ENCODE results near the gene COQ8A. TPM values are rescaled to one million over a fixed set of nuclear protein-coding genes. Genes with fewer than 3 reads are reported as not detected.

COQ8A gene
- total and polyA plus RNA-seq, 4 donors: 11.4 to 37.5 (median 20.6) TPM

DNA sequence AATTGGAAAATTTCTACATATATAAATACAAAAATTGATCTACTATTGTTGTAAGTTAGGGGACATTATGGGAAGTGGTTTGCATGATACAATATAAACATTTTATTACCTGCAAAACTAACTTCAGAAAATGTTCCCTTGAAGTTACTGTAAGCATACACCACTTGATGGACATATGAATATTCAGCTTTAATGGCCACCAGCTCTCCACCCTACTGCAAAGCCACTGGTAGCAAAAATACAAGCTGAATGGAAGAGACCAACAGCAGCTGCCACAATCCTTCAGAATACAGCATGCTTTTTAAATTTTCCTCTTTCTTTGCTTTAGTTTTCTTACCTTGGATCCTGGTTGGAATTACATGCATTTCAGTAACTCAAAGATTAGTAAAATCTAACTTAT is 69.8 kb downstream of the COQ8A start:
- intact Hi-C loops (cut with DNase I): no loop called here
- H3K27ac ChIP-seq (ENCODE audit: low read depth in 1 of 2, low read length in 2 of 2): no peak overlapping the region
- no peaks in the 10 kb centered on the region for H3K9me3 ChIP-seq (ENCODE audit: control insufficient read depth, low read length)
- no peaks in the 10 kb centered on the region for H3K27me3 ChIP-seq (ENCODE audit: control insufficient read depth in 1 of 2, insufficient read depth in 2 of 2, low read length in 1 of 2)
- H3K36me3 ChIP-seq (ENCODE audit: control insufficient read depth in 1 of 2, insufficient read depth in 2 of 2, low read length in 1 of 2): peaks cover 0 to 2% of the 10 kb centered on the region in 2 donors
- H3K4me3 ChIP-seq (ENCODE audit: low read length in 2 of 2): no peak overlapping the region
- DNase-seq: no peak
- no peaks in the 10 kb centered on the region for H3K4me1 ChIP-seq (ENCODE audit: control insufficient read depth in 1 of 2, insufficient read depth in 2 of 2, low read length in 2 of 2)
- ATAC-seq (ENCODE audit: low FRiP score): no peak

DNA sequence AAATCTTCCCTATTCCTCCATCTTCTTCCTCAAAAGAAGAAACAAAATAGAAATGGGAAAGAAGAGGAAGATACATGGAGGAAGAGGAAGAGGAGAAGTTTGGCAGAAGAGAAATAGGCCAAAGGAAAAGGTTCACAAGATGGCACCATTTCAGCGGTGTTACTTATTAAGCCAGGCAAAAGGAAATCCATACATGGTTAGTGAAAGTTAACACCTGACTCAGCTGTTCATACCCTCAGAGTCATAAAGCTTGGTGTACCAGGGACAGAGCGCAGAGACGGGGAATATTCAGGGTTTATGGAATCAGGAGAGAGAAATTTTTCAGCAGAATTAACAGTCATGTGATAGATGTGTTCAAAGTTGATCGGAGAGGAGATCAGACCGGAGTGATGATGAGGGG is 70.6 kb downstream of the COQ8A start:
- peaks cover 0 to 2% of the 10 kb centered on the region in 2 donors for H3K36me3 ChIP-seq (ENCODE audit: control insufficient read depth in 1 of 2, insufficient read depth in 2 of 2, low read length in 1 of 2)
- H3K27ac ChIP-seq (ENCODE audit: low read depth in 1 of 2, low read length in 2 of 2): no peak overlapping the region
- no peak overlapping the region for H3K4me3 ChIP-seq (ENCODE audit: low read length in 2 of 2)
- no peaks in the 10 kb centered on the region for H3K9me3 ChIP-seq (ENCODE audit: control insufficient read depth, low read length)
- ATAC-seq (ENCODE audit: low FRiP score) (no peak), DNase-seq (no peak)
- no peaks in the 10 kb centered on the region for H3K27me3 ChIP-seq (ENCODE audit: control insufficient read depth in 1 of 2, insufficient read depth in 2 of 2, low read length in 1 of 2)
- 96 to 97% methylated on average over 5 of the region's 5 CpGs for WGBS, 2 donors
- intact Hi-C loops (cut with DNase I): no loop called here
- no peaks in the 10 kb centered on the region for H3K4me1 ChIP-seq (ENCODE audit: control insufficient read depth in 1 of 2, insufficient read depth in 2 of 2, low read length in 2 of 2)

DNA sequence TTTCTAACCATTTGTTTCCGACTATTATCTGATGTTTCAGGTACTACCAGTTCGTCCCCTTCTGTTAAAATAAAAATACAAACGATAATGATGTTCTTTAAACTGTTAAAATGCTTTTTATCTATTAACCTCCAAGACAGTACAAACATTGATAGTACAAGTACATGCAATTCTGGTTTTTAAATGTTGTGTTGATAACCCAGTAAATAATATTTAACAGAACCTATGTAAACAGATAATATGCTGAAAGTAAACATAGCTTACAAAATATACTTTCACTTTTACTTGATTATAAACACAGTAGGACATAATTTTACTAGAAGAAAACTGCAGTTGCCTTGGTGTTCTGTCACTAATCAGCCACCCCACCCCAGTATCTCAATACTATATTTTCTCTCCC is 76.9 kb downstream of the COQ8A start:
- H3K9me3 ChIP-seq (ENCODE audit: control insufficient read depth, low read length): no peaks in the 10 kb centered on the region
- 93 to 96% methylated on average over 3 of the region's 3 CpGs for WGBS, 2 donors
- intact Hi-C loops (cut with DNase I): no loop called here
- DNase-seq (no peak), ATAC-seq (ENCODE audit: low FRiP score) (no peak)
- no peak overlapping the region for H3K4me3 ChIP-seq (ENCODE audit: low read length in 2 of 2)
- no peaks in the 10 kb centered on the region for H3K27me3 ChIP-seq (ENCODE audit: control insufficient read depth in 1 of 2, insufficient read depth in 2 of 2, low read length in 1 of 2)
- no peaks in the 10 kb centered on the region for H3K4me1 ChIP-seq (ENCODE audit: control insufficient read depth in 1 of 2, insufficient read depth in 2 of 2, low read length in 2 of 2)
- H3K27ac ChIP-seq (ENCODE audit: low read depth in 1 of 2, low read length in 2 of 2): no peak overlapping the region
- peaks cover 0 to 2% of the 10 kb centered on the region in 2 donors for H3K36me3 ChIP-seq (ENCODE audit: control insufficient read depth in 1 of 2, insufficient read depth in 2 of 2, low read length in 1 of 2)

DNA sequence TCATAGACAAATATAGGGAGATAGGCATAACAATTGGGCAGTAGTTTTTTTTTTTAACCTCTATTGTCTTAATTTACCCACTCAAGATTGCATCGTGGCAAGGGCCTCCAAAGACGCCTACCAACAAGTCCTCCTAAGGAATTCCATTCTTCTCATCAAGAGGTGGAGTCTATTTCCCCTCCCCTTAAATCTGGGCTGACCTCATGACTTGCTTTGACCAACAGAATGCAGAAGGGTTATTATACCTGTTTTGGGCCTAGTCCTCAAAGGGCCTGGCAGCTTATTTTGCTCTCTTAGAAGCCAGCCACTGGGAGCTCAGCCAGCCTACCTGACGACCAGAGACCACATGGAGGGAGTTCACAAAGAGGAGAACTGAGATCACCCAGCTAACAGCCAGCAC is 92.3 kb downstream of the COQ8A start:
- H3K4me3 ChIP-seq (ENCODE audit: low read length in 2 of 2): no peak overlapping the region
- peaks cover 2% of the 10 kb centered on the region in 2 donors for H3K36me3 ChIP-seq (ENCODE audit: control insufficient read depth in 1 of 2, insufficient read depth in 2 of 2, low read length in 1 of 2)
- H3K4me1 ChIP-seq (ENCODE audit: control insufficient read depth in 1 of 2, insufficient read depth in 2 of 2, low read length in 2 of 2): no peaks in the 10 kb centered on the region
- intact Hi-C loops (cut with DNase I): no loop called here
- WGBS, 2 donors: 84 to 86% methylated on average over 3 of the region's 3 CpGs
- H3K27me3 ChIP-seq (ENCODE audit: control insufficient read depth in 1 of 2, insufficient read depth in 2 of 2, low read length in 1 of 2): no peaks in the 10 kb centered on the region
- no peaks in the 10 kb centered on the region for H3K9me3 ChIP-seq (ENCODE audit: control insufficient read depth, low read length)
- ATAC-seq (ENCODE audit: low FRiP score) (no peak), DNase-seq (no peak)
- H3K27ac ChIP-seq (ENCODE audit: low read depth in 1 of 2, low read length in 2 of 2): no peak overlapping the region

DNA sequence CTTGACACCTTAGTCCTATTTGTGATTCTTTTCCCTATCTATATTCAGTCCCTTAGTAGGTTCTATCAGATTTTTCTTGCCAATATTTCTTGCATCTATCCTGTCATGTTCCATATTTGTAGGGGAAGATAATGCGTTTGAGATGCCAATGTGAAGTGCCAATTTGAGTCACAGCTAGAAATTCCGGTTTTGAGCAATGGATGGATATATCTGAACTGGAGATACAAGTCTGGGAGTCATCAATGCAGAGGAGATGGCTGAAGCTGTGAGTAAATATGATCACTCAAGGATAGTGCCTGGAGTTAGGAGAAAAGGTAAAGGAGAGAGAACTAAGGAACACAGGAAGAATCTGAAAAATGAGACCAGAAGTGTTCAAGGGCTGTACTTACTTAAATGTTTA is 93.8 kb downstream of the COQ8A start:
- H3K4me1 ChIP-seq (ENCODE audit: control insufficient read depth in 1 of 2, insufficient read depth in 2 of 2, low read length in 2 of 2): no peaks in the 10 kb centered on the region
- intact Hi-C loops (cut with DNase I): no loop called here
- H3K27me3 ChIP-seq (ENCODE audit: control insufficient read depth in 1 of 2, insufficient read depth in 2 of 2, low read length in 1 of 2): no peaks in the 10 kb centered on the region
- no peak overlapping the region for H3K4me3 ChIP-seq (ENCODE audit: low read length in 2 of 2)
- H3K9me3 ChIP-seq (ENCODE audit: control insufficient read depth, low read length): no peaks in the 10 kb centered on the region
- ATAC-seq (ENCODE audit: low FRiP score): no peak
- peaks cover 1 to 9% of the 10 kb centered on the region in 2 donors for H3K36me3 ChIP-seq (ENCODE audit: control insufficient read depth in 1 of 2, insufficient read depth in 2 of 2, low read length in 1 of 2)
- H3K27ac ChIP-seq (ENCODE audit: low read depth in 1 of 2, low read length in 2 of 2): no peak overlapping the region
- no peak for DNase-seq
- 59 to 90% methylated on average over 2 of the region's 2 CpGs for WGBS, 2 donors

DNA sequence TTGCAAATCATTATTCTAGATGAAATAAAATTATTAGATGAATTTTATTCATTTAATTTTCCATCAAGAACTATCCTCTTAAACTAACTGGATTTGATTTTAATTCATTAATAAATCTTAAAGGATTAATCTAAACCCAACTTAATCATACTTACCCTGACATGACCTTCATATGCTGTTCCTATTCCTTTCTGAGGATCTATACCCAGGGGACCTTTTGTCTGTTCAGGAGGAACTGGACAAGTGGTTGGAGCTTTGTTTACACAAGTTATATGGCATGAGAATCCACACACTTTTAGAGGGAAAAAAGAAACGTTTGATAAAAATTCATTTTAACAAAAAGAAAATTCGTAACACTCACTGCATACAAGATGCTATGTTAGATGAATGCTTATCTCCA is 95.2 kb downstream of the COQ8A start:
- Histone ChIP-seq H3K27ac (ENCODE audit: low read depth in 1 of 2, low read length in 2 of 2) (no peak overlapping the region), H3K9me3 (ENCODE audit: control insufficient read depth, low read length) (no peaks in the 10 kb centered on the region), H3K27me3 (ENCODE audit: control insufficient read depth in 1 of 2, insufficient read depth in 2 of 2, low read length in 1 of 2) (no peaks in the 10 kb centered on the region), H3K36me3 (ENCODE audit: control insufficient read depth in 1 of 2, insufficient read depth in 2 of 2, low read length in 1 of 2) (peaks cover 1 to 11% of the 10 kb centered on the region in 2 donors), H3K4me1 (ENCODE audit: control insufficient read depth in 1 of 2, insufficient read depth in 2 of 2, low read length in 2 of 2) (no peaks in the 10 kb centered on the region), H3K4me3 (ENCODE audit: low read length in 2 of 2) (no peak overlapping the region)
- intact Hi-C loops (cut with DNase I): no loop called here
- ATAC-seq (ENCODE audit: low FRiP score): no peak
- DNase-seq: no peak
- WGBS, 2 donors: 46 to 68% methylated on average over 2 of the region's 2 CpGs

DNA sequence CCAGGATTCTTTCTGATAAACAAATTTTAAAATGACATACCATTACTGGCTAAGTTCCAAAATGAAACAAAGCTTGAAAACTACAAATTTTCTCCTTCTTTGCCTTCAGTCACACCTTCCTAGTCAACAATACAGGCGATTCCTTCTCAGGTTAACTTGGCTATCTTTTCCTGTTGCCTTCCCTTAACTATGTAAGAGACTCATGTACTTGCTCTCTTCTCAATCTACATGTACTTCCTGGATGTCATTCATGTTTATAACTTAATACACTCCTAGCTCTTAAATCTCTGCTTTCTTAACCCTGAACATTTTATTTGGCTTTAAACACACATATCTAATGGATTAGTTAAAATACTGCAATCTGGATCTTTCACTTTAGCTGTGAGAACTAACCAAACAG is 97.0 kb downstream of the COQ8A start:
- Histone ChIP-seq H3K4me1 (ENCODE audit: control insufficient read depth in 1 of 2, insufficient read depth in 2 of 2, low read length in 2 of 2) (no peaks in the 10 kb centered on the region), H3K36me3 (ENCODE audit: control insufficient read depth in 1 of 2, insufficient read depth in 2 of 2, low read length in 1 of 2) (peaks cover 1 to 11% of the 10 kb centered on the region in 2 donors), H3K4me3 (ENCODE audit: low read length in 2 of 2) (no peak overlapping the region), H3K27ac (ENCODE audit: low read depth in 1 of 2, low read length in 2 of 2) (no peak overlapping the region), H3K27me3 (ENCODE audit: control insufficient read depth in 1 of 2, insufficient read depth in 2 of 2, low read length in 1 of 2) (no peaks in the 10 kb centered on the region), H3K9me3 (ENCODE audit: control insufficient read depth, low read length) (no peaks in the 10 kb centered on the region)
- DNase-seq: no peak
- no peak for ATAC-seq (ENCODE audit: low FRiP score)
- intact Hi-C loops (cut with DNase I): no loop called here
- 84 to 91% methylated on average over 1 of the region's 1 CpG for WGBS, 2 donors

Other genes with a start within 250 kb of the COQ8A start
- 10 to 100 TPM; 16.8 to 31.8 TPM for gene ITPKB, start 201.0 kb upstream of the COQ8A start, total RNA-seq
- gene ITPKB, start 201.0 kb upstream of the COQ8A start, polyA plus RNA-seq: 1 to 10 TPM; 2.1 to 6.6 TPM
- 10 to 100 TPM; 14.4 to 15.7 TPM for gene PSEN2, start 69.7 kb upstream of the COQ8A start, total RNA-seq
- gene PSEN2, start 69.7 kb upstream of the COQ8A start, polyA plus RNA-seq: 10 to 100 TPM; 11.2 to 12.3 TPM

Data from aorta (tissue), 5 donors.